SK-N-SH (cell line): ENCODE data around the gene TC2N. TPM values are rescaled to one million over a fixed set of nuclear protein-coding genes. Genes with fewer than 3 reads are reported as not detected.

Source experiments
- CTCF ChIA-PET: fragments of 300-600, 350-600 bp; formaldehyde crosslinking; extraction: SDS; loops from one replicate; lab custom pipeline; 2021; lab: Yijun Ruan, JAX
- POLR2A ChIA-PET: fragments of 350-600 bp; sonication (Branson Sonifier 250); formaldehyde crosslinking; extraction: SDS; loops from one replicate; lab custom pipeline; 2020; ENCODE audit warnings: antibody characterized with exemption, inconsistent platforms; lab: Yijun Ruan, JAX
- DNase-seq: peaks from one replicate; pipeline ENCODE4 v3.0.0; 2012
- H2AFZ ChIP-seq: fragments of 200-600 bp; sonication (generic); 2 replicates; pipeline ENCODE4 v1.8.1; 2016; ENCODE audit warnings: antibody characterized with exemption, mild to moderate bottlenecking, low read depth
- H3F3A ChIP-seq: fragments of 200-600 bp; sonication (generic); replicated peaks from 2 replicates; pipeline ENCODE3; 2016; ENCODE audit warnings: antibody characterized with exemption, mild to moderate bottlenecking; ENCODE audit not compliant: insufficient read depth
- H3K27ac ChIP-seq, 2 experiments: fragments of 200-500 bp in 1 of 2; fragments of 200-600 bp in 1 of 2; sonication (Bioruptor generic) in 1 of 2; sonication (generic), shearing (Covaris generic) in 1 of 2; 2 replicates each; pipeline versions ENCODE4 v1.5.1 to v1.6.1; 2014 to 2016; ENCODE audit warnings: low read depth in 2 of 2, inconsistent platforms in 1 of 2, low read length in 1 of 2, mild to moderate bottlenecking in 1 of 2, mixed read lengths in 1 of 2
- H3K27me3 ChIP-seq: fragments of 200-600 bp; sonication (generic), shearing (Covaris generic); 2 replicates; pipeline ENCODE4 v1.6.1; 2016; ENCODE audit warnings: mixed run types; ENCODE audit not compliant: insufficient read depth
- H3K36me3 ChIP-seq, 2 experiments: fragments of 200-500 bp in 1 of 2; fragments of 200-600 bp in 1 of 2; sonication (Bioruptor generic) in 1 of 2; sonication (generic) in 1 of 2; replicated peaks in 1 of 2; 2 replicates each; pipeline versions ENCODE3 to v1.5.1; 2014 to 2016; ENCODE audit warnings: low read length in 1 of 2, mild to moderate bottlenecking in 1 of 2; ENCODE audit not compliant: insufficient read depth in 2 of 2, control insufficient read depth in 1 of 2
- H3K4me1 ChIP-seq, 2 experiments: fragments of 200-500 bp in 1 of 2; fragments of 200-600 bp in 1 of 2; sonication (Bioruptor generic) in 1 of 2; sonication (generic), shearing (Covaris generic) in 1 of 2; 2 replicates each; pipeline versions ENCODE4 v1.5.1 to v1.6.1; 2014 to 2016; ENCODE audit warnings: low read depth in 1 of 2, low read length in 1 of 2, mixed run types in 1 of 2; ENCODE audit not compliant: insufficient read depth in 2 of 2, control insufficient read depth in 1 of 2
- H3K4me2 ChIP-seq: fragments of 200-600 bp; sonication (generic), shearing (Covaris generic); 2 replicates; pipeline ENCODE4 v1.6.1; 2017; ENCODE audit warnings: mixed run types
- H3K4me3 ChIP-seq, 2 experiments: fragments of 200-500 bp in 1 of 2; fragments of 200-600 bp in 1 of 2; sonication (Bioruptor generic) in 1 of 2; sonication (generic), shearing (Covaris generic) in 1 of 2; 2 replicates each; pipeline versions ENCODE4 v1.5.1 to v1.8.1; 2014 to 2016; ENCODE audit warnings: low read depth in 2 of 2, inconsistent platforms in 1 of 2, low read length in 1 of 2, mild to moderate bottlenecking in 1 of 2, mixed read lengths in 1 of 2, moderate library complexity in 1 of 2
- H3K79me2 ChIP-seq: fragments of 200-600 bp; sonication (generic); 2 replicates; pipeline ENCODE4 v1.8.1; 2017; ENCODE audit warnings: mild to moderate bottlenecking; ENCODE audit not compliant: insufficient read depth
- H3K9ac ChIP-seq: fragments of 200-600 bp; sonication (generic); 2 replicates; pipeline ENCODE4 v1.6.1; 2017; ENCODE audit warnings: mixed run types
- H3K9me2 ChIP-seq: fragments of 200-600 bp; sonication (generic); 2 replicates; pipeline ENCODE4 v1.6.1; 2017; ENCODE audit warnings: mixed run types
- H3K9me3 ChIP-seq: fragments of 200-600 bp; sonication (generic); 2 replicates; pipeline ENCODE4 v1.6.1; 2017; ENCODE audit warnings: mixed run types, mild to moderate bottlenecking, moderate library complexity
- H4K20me1 ChIP-seq: fragments of 200-600 bp; sonication (generic); 2 replicates; pipeline ENCODE4 v1.6.1; 2017; ENCODE audit warnings: mild to moderate bottlenecking, mixed run types; ENCODE audit not compliant: insufficient read depth
- CTCF ChIP-seq: fragments of 200-600 bp; sonication (generic); IDR thresholded peaks from 2 replicates; pipeline ENCODE4 v1.6.1; 2017; ENCODE audit warnings: antibody characterized with exemption, mild to moderate bottlenecking, moderate library complexity
- ELF1 ChIP-seq: IDR thresholded peaks from 2 replicates; pipeline ENCODE4 v1.4.0; 2012
- EP300 ChIP-seq, 2 experiments: IDR thresholded peaks; 2 replicates each; pipeline versions ENCODE4 v1.4.0 to v1.6.1; 2012; ENCODE audit warnings: borderline replicate concordance in 1 of 2, low read depth in 1 of 2, low read length in 1 of 2
- FOXJ3 ChIP-seq: sonication (generic); formaldehyde crosslinking; IDR thresholded peaks from 2 replicates; pipeline ENCODE4 v1.5.1; 2020; ENCODE audit warnings: mild to moderate bottlenecking, missing genetic modification reagents
- MXI1 ChIP-seq: IDR thresholded peaks from 2 replicates; pipeline ENCODE4 v1.6.1; 2012; ENCODE audit warnings: mild to moderate bottlenecking, low read depth, low read length, improper control_type of control experiment
- NFIC ChIP-seq: IDR thresholded peaks from 2 replicates; pipeline ENCODE4 v1.4.0; 2012; ENCODE audit warnings: borderline replicate concordance
- NRF1 ChIP-seq: IDR thresholded peaks from 2 replicates; pipeline ENCODE4 v1.6.1; 2012; ENCODE audit warnings: low read depth, mild to moderate bottlenecking, low read length
- RAD21 ChIP-seq: IDR thresholded peaks from 2 replicates; pipeline ENCODE4 v1.6.1; 2012; ENCODE audit warnings: mild to moderate bottlenecking, low read length
- RCOR1 ChIP-seq: fragments of 150-350 bp; IDR thresholded peaks from 2 replicates; pipeline ENCODE4 v1.6.1; 2017; ENCODE audit warnings: antibody characterized with exemption, low read length
- RFX5 ChIP-seq: IDR thresholded peaks from 2 replicates; pipeline ENCODE4 v1.6.1; 2012; ENCODE audit warnings: mild to moderate bottlenecking, improper control_type of control experiment, low read length
- TCF12 ChIP-seq: IDR thresholded peaks from 2 replicates; pipeline ENCODE4 v1.4.0; 2012
- TEAD4 ChIP-seq: IDR thresholded peaks from 2 replicates; pipeline ENCODE4 v1.4.0; 2012; ENCODE audit warnings: mild to moderate bottlenecking, borderline replicate concordance; ENCODE audit not compliant: insufficient read depth
- USF1 ChIP-seq: IDR thresholded peaks from 2 replicates; pipeline ENCODE4 v1.4.0; 2012; ENCODE audit warnings: low read depth, borderline replicate concordance
- USF2 ChIP-seq: fragments of 150-350 bp; IDR thresholded peaks from 2 replicates; pipeline ENCODE4 v1.6.1; 2017; ENCODE audit warnings: antibody characterized with exemption, low read length, low read depth, borderline replicate concordance
- YY1 ChIP-seq: IDR thresholded peaks from 2 replicates; pipeline ENCODE4 v1.4.0; 2012; ENCODE audit warnings: low read depth, mild to moderate bottlenecking
- ZBTB33 ChIP-seq: IDR thresholded peaks from 2 replicates; pipeline ENCODE4 v1.4.0; 2012; ENCODE audit warnings: low read depth, borderline replicate concordance
- polyA plus RNA-seq, 3 experiments: library from polyadenylated mRNA; depleted of rRNA; stranded (reverse); fragments of >200 nt; gene quantifications; 2 replicates each; pipeline ENCODE4 v1.2.3, GENCODE V29; 2012
- TF ChIP-seq, protein P1 (sequence below): IDR thresholded peaks from 2 replicates; pipeline ENCODE4; 2012

The TC2N gene
- polyA plus RNA-seq, 1 of the 3 experiments (the other 2 are of a cell fraction): not detected

- H3K9me3 ChIP-seq: no peaks in the 10 kb centered on the region
Observed at GRCh38 chr14:91841065-91841464, 26.3 kb downstream of the TC2N start.

More at GRCh38 chr14:91841065-91841464, 26.3 kb downstream of the TC2N start:
- CTCF ChIA-PET: no interaction called here
- TF ChIP-seq NFIC (no peak), TEAD4 (no peak), RCOR1 (no peak), YY1 (no peak), ZBTB33 (no peak), NRF1 (no peak), FOXJ3 (CRISPR knock-in tag) (no peak), EP300 (IDR thresholded peaks at IDR 0.05; ENCODE audit: borderline replicate concordance in 1 of 2, low read depth in 1 of 2, low read length in 1 of 2) (no peak), RFX5 (no peak), USF1 (no peak), ELF1 (no peak), MXI1 (no peak), CTCF (no peak), TCF12 (no peak), RAD21 (no peak), USF2 (no peak)
- TF ChIP-seq, protein P1, sequence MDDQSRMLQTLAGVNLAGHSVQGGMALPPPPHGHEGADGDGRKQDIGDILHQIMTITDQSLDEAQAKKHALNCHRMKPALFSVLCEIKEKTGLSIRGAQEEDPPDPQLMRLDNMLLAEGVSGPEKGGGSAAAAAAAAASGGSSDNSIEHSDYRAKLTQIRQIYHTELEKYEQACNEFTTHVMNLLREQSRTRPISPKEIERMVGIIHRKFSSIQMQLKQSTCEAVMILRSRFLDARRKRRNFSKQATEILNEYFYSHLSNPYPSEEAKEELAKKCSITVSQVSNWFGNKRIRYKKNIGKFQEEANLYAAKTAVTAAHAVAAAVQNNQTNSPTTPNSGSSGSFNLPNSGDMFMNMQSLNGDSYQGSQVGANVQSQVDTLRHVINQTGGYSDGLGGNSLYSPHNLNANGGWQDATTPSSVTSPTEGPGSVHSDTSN: no peak
- POLR2A ChIA-PET: no interaction called here
- Histone ChIP-seq H3K9ac (no peak overlapping the region), H3K4me3 (no peak overlapping the region), H3K4me1 (no peaks in the 10 kb centered on the region), H3K9me2 (no peaks in the 10 kb centered on the region), H3F3A (no peaks in the 10 kb centered on the region), H4K20me1 (no peaks in the 10 kb centered on the region), H3K27ac (no peak overlapping the region), H3K79me2 (no peaks in the 10 kb centered on the region), H3K4me2 (no peak overlapping the region), H3K36me3 (no peaks in the 10 kb centered on the region), H2AFZ (no peak overlapping the region), H3K27me3 (peaks cover 41% of the 10 kb centered on the region)
- no peak for DNase-seq
